ENCODE results near the gene NDN.
A peak's percentile ranks its signal among the peaks of the same experiment; 100 is the strongest.

The NDN gene

DNA sequence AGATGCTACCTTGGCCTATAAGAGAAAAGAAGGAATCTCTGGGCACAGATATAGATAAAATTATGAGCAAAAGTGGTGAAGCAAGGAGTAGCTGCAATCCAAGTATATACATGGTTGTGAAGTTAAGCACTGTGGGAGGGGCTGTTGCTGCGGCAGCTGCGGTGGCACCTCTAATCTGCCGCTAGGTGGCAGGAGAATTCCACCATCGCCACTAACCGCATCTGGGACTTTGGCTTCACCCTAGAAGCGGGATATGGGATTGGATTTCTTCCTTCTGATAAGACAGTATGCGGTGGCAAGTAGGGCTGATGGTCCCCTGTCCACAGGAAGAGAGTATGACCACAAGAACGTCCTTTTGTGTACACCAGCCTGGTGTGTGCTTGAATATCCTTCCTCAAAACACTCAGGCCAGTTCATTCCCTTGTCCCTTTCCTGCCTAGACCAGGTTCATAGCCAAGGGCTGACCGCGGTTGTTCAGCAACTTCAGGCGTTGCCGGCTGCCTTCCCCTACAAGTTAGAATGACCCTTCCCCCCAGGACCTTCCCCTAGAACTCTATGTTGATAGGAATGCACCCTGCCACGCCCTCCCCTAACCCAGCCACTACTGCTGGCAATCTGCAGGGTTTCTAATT lies 44.6 kb downstream of the NDN start:
- DNase-seq = peak; percentile 77

Data from right hindlimb (tissue), 1 donor.